AG04449 (cell line): ENCODE results near the gene IGF1R.

ENCODE experiments used
- CTCF ChIA-PET: fragments of 350-600 bp; formaldehyde crosslinking; extraction: SDS; loops from one replicate; lab custom pipeline; 2021; ENCODE audit warnings: antibody characterized with exemption; lab: Yijun Ruan, JAX
- POLR2A ChIA-PET: fragments of 400-600, 350-600 bp; formaldehyde crosslinking; extraction: SDS; loops from one replicate; lab custom pipeline; 2020; ENCODE audit warnings: antibody characterized with exemption, inconsistent platforms; lab: Yijun Ruan, JAX
- DNase-seq: peaks from one replicate; pipeline ENCODE4 v3.0.0-alpha.2; 2010; ENCODE audit warnings: low read depth, low spot score
- H3K4me3 ChIP-seq: 2 replicates; pipeline ENCODE4 v1.5.1; 2011; ENCODE audit warnings: low read depth, mild to moderate bottlenecking, control low read depth, low read length
- TF ChIP-seq, protein P1 (sequence below): IDR thresholded peaks from one replicate; pipeline ENCODE4 v1.5.1; 2011; ENCODE audit warnings: mild to moderate bottlenecking, moderate library complexity, low read length, control low read depth, inconsistent platforms; ENCODE audit not compliant: insufficient read depth; ENCODE audit errors: missing control alignments

IGF1R gene

GRCh38 chr15:98875309-98875708 lies 227.0 kb downstream of the IGF1R start:
- CTCF ChIA-PET: interaction anchor here (0.9 to 1.0 kb wide), 2 partner anchors 20 to 24 kb away, joined by 3 read pairs; no protein-coding TSS in a partner anchor
- POLR2A ChIA-PET: interaction anchor here (0.6 to 1.1 kb wide), 2 partner anchors 22 to 225 kb away, joined by 4 read pairs; no protein-coding TSS in a partner anchor

GRCh38 chr15:98876451-98877369 lies 228.4 kb downstream of the IGF1R start:
- no peak for DNase-seq
- POLR2A ChIA-PET: interaction anchor here (0.7 to 1.1 kb wide), 2 partner anchors 20 to 21 kb away, joined by 3 to 4 read pairs; no protein-coding TSS in a partner anchor
- TF ChIP-seq, protein P1, sequence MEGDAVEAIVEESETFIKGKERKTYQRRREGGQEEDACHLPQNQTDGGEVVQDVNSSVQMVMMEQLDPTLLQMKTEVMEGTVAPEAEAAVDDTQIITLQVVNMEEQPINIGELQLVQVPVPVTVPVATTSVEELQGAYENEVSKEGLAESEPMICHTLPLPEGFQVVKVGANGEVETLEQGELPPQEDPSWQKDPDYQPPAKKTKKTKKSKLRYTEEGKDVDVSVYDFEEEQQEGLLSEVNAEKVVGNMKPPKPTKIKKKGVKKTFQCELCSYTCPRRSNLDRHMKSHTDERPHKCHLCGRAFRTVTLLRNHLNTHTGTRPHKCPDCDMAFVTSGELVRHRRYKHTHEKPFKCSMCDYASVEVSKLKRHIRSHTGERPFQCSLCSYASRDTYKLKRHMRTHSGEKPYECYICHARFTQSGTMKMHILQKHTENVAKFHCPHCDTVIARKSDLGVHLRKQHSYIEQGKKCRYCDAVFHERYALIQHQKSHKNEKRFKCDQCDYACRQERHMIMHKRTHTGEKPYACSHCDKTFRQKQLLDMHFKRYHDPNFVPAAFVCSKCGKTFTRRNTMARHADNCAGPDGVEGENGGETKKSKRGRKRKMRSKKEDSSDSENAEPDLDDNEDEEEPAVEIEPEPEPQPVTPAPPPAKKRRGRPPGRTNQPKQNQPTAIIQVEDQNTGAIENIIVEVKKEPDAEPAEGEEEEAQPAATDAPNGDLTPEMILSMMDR: no peak
- no peak overlapping the region for H3K4me3 ChIP-seq
- CTCF ChIA-PET: interaction anchor here (0.7 to 1.6 kb wide), 7 partner anchors 10 to 358 kb away, joined by 3 to 6 read pairs (median 4); no protein-coding TSS in a partner anchor

More at GRCh38 chr15:98875309-98875708, 227.0 kb downstream of the IGF1R start:
- no peak for DNase-seq
- TF ChIP-seq, protein P1: no peak
- H3K4me3 ChIP-seq: no peak overlapping the region

DNA sequence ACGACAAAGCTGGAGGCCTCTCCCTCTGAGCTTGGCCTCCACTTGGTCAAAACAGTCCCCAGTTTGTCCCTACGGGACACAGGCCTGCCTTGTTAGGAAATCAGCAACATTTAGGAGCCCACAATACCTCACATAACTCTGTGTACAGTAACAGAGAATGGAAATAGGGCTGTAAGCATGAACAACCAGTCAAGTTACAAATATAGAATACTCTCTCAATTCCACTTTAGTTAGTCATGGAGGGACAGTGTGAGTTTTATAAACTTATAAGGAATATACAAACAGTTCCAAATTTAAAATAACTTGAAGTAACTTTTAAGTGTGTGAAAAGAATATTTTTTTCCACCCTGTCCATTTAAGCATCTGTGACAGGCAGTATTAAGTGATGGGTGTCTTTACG lies 229.8 kb downstream of the IGF1R start:
- CTCF ChIA-PET: interaction anchor here (1.2 to 1.6 kb wide), 2 partner anchors 16 to 359 kb away, joined by 3 to 5 read pairs; no protein-coding TSS in a partner anchor
- POLR2A ChIA-PET: no interaction called here
- H3K4me3 ChIP-seq: no peak overlapping the region
- TF ChIP-seq, protein P1: no peak
- peak; percentile 79 for DNase-seq

DNA sequence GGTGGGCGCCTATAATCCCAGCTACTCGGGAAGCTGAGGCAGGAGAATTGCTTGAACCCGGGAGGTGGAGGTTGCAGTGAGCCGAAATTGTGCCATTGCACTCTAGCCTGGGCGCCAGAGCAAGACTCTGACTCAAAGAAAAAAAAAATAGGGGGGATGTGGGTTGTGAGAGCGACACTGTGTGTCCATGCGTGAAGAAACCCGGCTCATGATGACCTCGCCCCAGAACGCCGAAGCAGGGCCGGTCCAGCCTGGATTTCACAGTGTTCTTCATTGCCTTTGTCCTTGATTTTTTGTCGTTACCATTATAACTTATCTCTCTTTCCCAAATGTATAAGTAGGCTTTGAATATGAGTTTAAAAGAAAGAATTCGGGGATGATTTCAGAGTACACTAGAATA lies 230.5 kb downstream of the IGF1R start:
- CTCF ChIA-PET: no interaction called here
- POLR2A ChIA-PET: no interaction called here
- no peak for DNase-seq
- H3K4me3 ChIP-seq: no peak overlapping the region
- TF ChIP-seq, protein P1: no peak

DNA sequence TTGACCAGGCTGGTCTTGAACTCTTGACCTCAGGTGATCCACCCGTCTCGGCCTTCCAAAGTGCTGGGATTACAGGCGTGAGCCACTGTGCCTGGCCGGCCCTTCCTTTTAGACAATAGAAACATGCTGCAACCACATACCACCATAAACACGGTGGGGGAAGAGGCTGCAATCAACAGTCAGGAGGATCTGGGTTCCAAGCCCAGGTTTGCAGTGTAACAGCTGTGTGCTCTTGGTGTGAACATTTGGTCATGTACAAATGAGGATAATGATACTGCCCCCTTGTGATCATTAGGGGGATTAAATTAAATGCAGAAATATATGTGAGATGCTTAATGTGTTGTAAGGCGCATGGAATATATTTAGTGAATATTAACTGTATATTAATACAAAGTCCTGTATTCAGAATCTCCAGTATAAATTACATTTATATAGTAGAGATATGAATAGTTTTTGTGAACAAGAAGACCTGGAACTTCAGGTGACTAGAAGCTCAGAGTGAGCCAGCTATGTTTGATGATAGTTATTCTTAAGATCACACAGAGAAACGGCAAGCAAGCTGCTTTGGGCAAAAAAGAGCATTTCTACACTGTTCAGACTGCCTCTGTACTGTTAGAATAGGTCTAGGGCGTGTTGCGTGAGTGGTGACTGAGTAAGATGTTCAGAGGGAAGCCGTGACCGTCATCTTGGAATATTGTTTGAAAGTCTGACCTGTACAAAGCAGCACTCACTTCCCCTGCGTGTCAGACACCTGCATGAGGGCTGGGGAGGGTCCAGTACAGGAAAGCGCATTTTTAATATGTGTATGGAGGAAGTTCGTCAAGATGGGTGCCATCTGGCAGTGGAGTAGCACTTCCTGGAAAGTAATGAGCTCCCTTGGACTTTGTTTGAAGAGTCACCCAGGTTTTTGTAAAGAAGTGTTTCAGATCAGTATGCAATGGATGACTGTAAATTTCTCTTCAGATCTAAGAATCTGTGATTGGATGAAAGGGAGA lies 233.5 kb downstream of the IGF1R start:
- no peak for DNase-seq
- ChIA-PET CTCF (interaction anchor here (0.7 to 7.6 kb wide), 30 partner anchors 8 to 361 kb away, joined by 3 to 49 read pairs (median 5); no protein-coding TSS in a partner anchor), POLR2A (no interaction called here)
- TF ChIP-seq, protein P1: no peak
- H3K4me3 ChIP-seq: no peak overlapping the region
